K562 (cell line): ENCODE measurements around the gene AKR1D1. TPM values are rescaled to one million over a fixed set of nuclear protein-coding genes. Genes with fewer than 3 reads are reported as not detected.

ENCODE experiments used
- ATAC-seq: fragments of 200-7000 bp; cut with Tn5 transposase; 3 replicates; pipeline ENCODE4 v1.9.1; 2020; ENCODE audit warnings: moderate library complexity
- BruUV-seq: library from RNA; stranded (reverse); fragments of 400-500 nt; replicated peaks from 2 replicates; lab custom pipeline; 2021; lab: Mats Ljungman, UMichigan
- CTCF ChIA-PET: fragments of 300-600 bp; formaldehyde crosslinking; extraction: SDS; loops from one replicate; lab custom pipeline; 2021; ENCODE audit warnings: low intra/inter-chr PET ratio; lab: Yijun Ruan, JAX
- POLR2A ChIA-PET: fragments of 300-600, 350-650 bp; sonication (Branson Sonifier 250); formaldehyde crosslinking; extraction: SDS; loops from one replicate; lab custom pipeline; 2021; ENCODE audit warnings: antibody characterized with exemption, inconsistent platforms; lab: Yijun Ruan, JAX
- DNase-seq, 4 experiments: peaks; one replicate each; pipeline versions ENCODE4 v3.0.0 to v3.0.0-alpha.2; 2011 to 2018; ENCODE audit warnings: low spot score in 3 of 4, mixed read lengths in 3 of 4; ENCODE audit errors: extremely low read depth in 1 of 4
- FAIRE-seq: peaks from 2 replicates; lab custom pipeline; 2011; peaks lifted over from hg19 to GRCh38; lab: Jason Lieb, UNC
- H2AFZ ChIP-seq: 2 replicates; pipeline ENCODE4 v1.6.0; 2011; ENCODE audit warnings: low read depth, low read length, control low read depth, inconsistent platforms
- H3K27ac ChIP-seq: fragments of 200-600 bp; 3 replicates; pipeline ENCODE4 v1.8.0; 2011; ENCODE audit warnings: low read depth, mild to moderate bottlenecking, control low read depth, inconsistent platforms, low read length, moderate library complexity, mixed read lengths; ENCODE audit errors: extremely low read depth
- H3K27me3 ChIP-seq, 2 experiments: fragments of 300-600 bp in 1 of 2; 2 replicates in 1 of 2; 3 replicates in 1 of 2; pipeline versions ENCODE4 v1.6.0 to v1.8.0; 2011; ENCODE audit warnings: inconsistent platforms in 2 of 2, low read length in 2 of 2, mild to moderate bottlenecking in 1 of 2, mixed read lengths in 1 of 2, moderate library complexity in 1 of 2; ENCODE audit not compliant: control insufficient read depth in 2 of 2, insufficient read depth in 2 of 2
- H3K36me3 ChIP-seq: fragments of 300-600 bp; 3 replicates; pipeline ENCODE4 v1.8.0; 2011; ENCODE audit warnings: mild to moderate bottlenecking, low read length, inconsistent platforms; ENCODE audit not compliant: control insufficient read depth, insufficient read depth
- H3K4me1 ChIP-seq, 2 experiments: fragments of 200-600 bp in 1 of 2; replicated peaks in 1 of 2; 2 replicates in 1 of 2; 3 replicates in 1 of 2; pipeline versions ENCODE4 v1.5.1 to v1.8.0; 2011; ENCODE audit warnings: inconsistent platforms in 2 of 2, low read length in 2 of 2, mild to moderate bottlenecking in 1 of 2, mixed read lengths in 1 of 2, moderate library complexity in 1 of 2; ENCODE audit not compliant: control insufficient read depth in 2 of 2, insufficient read depth in 2 of 2
- H3K4me2 ChIP-seq: 2 replicates; pipeline ENCODE4 v1.6.1; 2011; ENCODE audit warnings: low read length, control low read depth, inconsistent platforms, mixed read lengths; ENCODE audit not compliant: insufficient read depth
- H3K4me3 ChIP-seq: fragments of 200-600 bp; sonication (generic), shearing (Covaris generic); 2 replicates; pipeline ENCODE4 v1.5.1; 2016; ENCODE audit warnings: control low read depth, inconsistent platforms
- H3K79me2 ChIP-seq: fragments of 200-600 bp; 3 replicates; pipeline ENCODE4 v1.8.0; 2011; ENCODE audit warnings: low read length, inconsistent platforms; ENCODE audit not compliant: control insufficient read depth, insufficient read depth
- H3K9ac ChIP-seq, 2 experiments: 2 replicates each; pipeline versions ENCODE4 v1.6.0 to v1.6.1; 2011; ENCODE audit warnings: low read depth in 2 of 2, low read length in 2 of 2, control low read depth in 1 of 2, inconsistent platforms in 1 of 2, mild to moderate bottlenecking in 1 of 2, mixed read lengths in 1 of 2; ENCODE audit not compliant: insufficient read depth in 1 of 2
- H3K9me1 ChIP-seq: one replicate; pipeline ENCODE4 v1.6.0; 2011; ENCODE audit warnings: inconsistent platforms, mild to moderate bottlenecking, low read length, moderate library complexity; ENCODE audit not compliant: control insufficient read depth, insufficient read depth
- H3K9me3 ChIP-seq: replicated peaks from 2 replicates; pipeline ENCODE4 v1.5.1; 2011; ENCODE audit warnings: low read depth, low read length, inconsistent platforms; ENCODE audit not compliant: control insufficient read depth, insufficient read depth
- H4K20me1 ChIP-seq: replicated peaks from 2 replicates; pipeline ENCODE4 v1.6.1; 2011; ENCODE audit warnings: low read length, inconsistent platforms, mixed read lengths; ENCODE audit not compliant: control insufficient read depth, insufficient read depth
- CAMTA2 ChIP-seq: fragments of 250-450 bp; sonication (Bioruptor Pico); conservative IDR thresholded peaks from 2 replicates; pipeline ENCODE4 v1.5.1; 2022
- CC2D1A ChIP-seq: fragments of 450-650 bp; IDR thresholded peaks from 2 replicates; pipeline ENCODE4 v1.6.1; 2017; ENCODE audit warnings: mild to moderate bottlenecking
- DNMT1 ChIP-seq: fragments of 450-650 bp; IDR thresholded peaks from 2 replicates; pipeline ENCODE4 v1.6.1; 2016; ENCODE audit warnings: antibody characterized with exemption, mild to moderate bottlenecking
- ELF1 ChIP-seq: fragments of 200-800 bp; sonication (Bioruptor generic); IDR thresholded peaks from 2 replicates; pipeline ENCODE4 v1.6.1; 2016; ENCODE audit warnings: missing genetic modification characterization, missing compliant biosample characterization
- GABPB1 ChIP-seq: sonication (generic); formaldehyde crosslinking; IDR thresholded peaks from 2 replicates; pipeline ENCODE4 v1.8.0; 2022; ENCODE audit warnings: mild to moderate bottlenecking, missing genetic modification reagents
- GATA2 ChIP-seq: sonication (generic); formaldehyde crosslinking; IDR thresholded peaks from 2 replicates; pipeline ENCODE4 v1.4.0; 2020; ENCODE audit warnings: mild to moderate bottlenecking, missing genetic modification reagents
- MAFG ChIP-seq: fragments of 450-650 bp; conservative IDR thresholded peaks from 2 replicates; pipeline ENCODE4 v1.6.1; 2016; ENCODE audit warnings: missing genetic modification characterization, missing compliant biosample characterization
- PHF8 ChIP-seq: fragments of 200-600 bp; sonication (generic); IDR thresholded peaks from 2 replicates; pipeline ENCODE4 v1.6.1; 2012; ENCODE audit warnings: mixed run types, mild to moderate bottlenecking, inconsistent platforms, low read length, moderate library complexity, borderline replicate concordance
- RBM14 ChIP-seq: fragments of 200-400 bp; formaldehyde crosslinking; IDR thresholded peaks from 2 replicates; pipeline ENCODE4 v1.6.1; 2018; ENCODE audit warnings: low read depth, mild to moderate bottlenecking, low read length, moderate library complexity, borderline replicate concordance; ENCODE audit not compliant: insufficient read depth
- SP1 ChIP-seq: sonication (generic); formaldehyde crosslinking; IDR thresholded peaks from 2 replicates; pipeline ENCODE4 v1.8.1; 2022; ENCODE audit warnings: mild to moderate bottlenecking, missing genetic modification reagents
- TRIM24 ChIP-seq, 2 experiments: fragments of 450-650 bp; IDR thresholded peaks; 2 replicates each; pipeline ENCODE4 v1.6.1; 2016
- ZNF780A ChIP-seq: fragments of 250-450 bp; sonication (Bioruptor Pico); IDR thresholded peaks from 2 replicates; pipeline ENCODE4 v1.5.0; 2021; ENCODE audit warnings: mild to moderate bottlenecking
- WGBS: fragments of 100-300 bp; shearing (Covaris generic); methylation state at CpG from one replicate; pipeline ENCODE4 v1.1.6; 2016; ENCODE audit warnings: low coverage, mixed read lengths; ENCODE audit not compliant: insufficient coverage; ENCODE audit errors: missing lambda C conversion rate; 5-methylcytosine and 5-hydroxymethylcytosine counted together
- in situ Hi-C: fragments of 300-500 bp; cut with MboI; formaldehyde crosslinking; loops from 4 replicates; pipeline ENCODE4 v1.15.0; 2018; ENCODE audit warnings: inconsistent platforms, mixed read lengths
- intact Hi-C: fragments of 100-400 bp; cut with micrococcal nuclease; formaldehyde crosslinking; loops from 2 replicates; pipeline ENCODE4 v1.14.2; 2022
- polyA plus RNA-seq, 8 experiments: library from polyadenylated mRNA; depleted of rRNA in 4 of 8; stranded (reverse) in 5 of 8; unstranded in 3 of 8; fragments of >200 nt; fragmentation: Nextera tagmentation in 2 of 8; fragmentation: Illumina TruSeq in 1 of 8; extraction: Ambion mirVana in 2 of 8; extraction: Trizol in 1 of 8; gene quantifications; 2 replicates each; pipeline versions ENCODE4 v1.2.1 to v1.2.3, GENCODE V29; 2011 to 2014; ENCODE audit warnings: inconsistent platforms in 1 of 8, missing spikeins in 1 of 8
- total RNA-seq, 7 experiments: library from RNA; depleted of rRNA in 6 of 7; stranded (reverse); fragments of >200 nt in 6 of 7; fragmentation: Illumina TruSeq in 2 of 7; extraction: Trizol in 2 of 7; gene quantifications; 2 replicates each; pipeline versions ENCODE4 v1.2.1 to v1.2.3, GENCODE V29; 2011 to 2021; ENCODE audit warnings: low replicate concordance in 1 of 7

AKR1D1 gene
- total and polyA plus RNA-seq, 9 of the 15 experiments (the other 6 are each of a cell fraction or from before 2014, with no cell fraction given), result not detected

GRCh38 chr7:138047907-138048306 lies 28.4 kb upstream of the AKR1D1 start:
- Histone ChIP-seq H3K79me2 (no peaks in the 10 kb centered on the region), H3K36me3 (no peaks in the 10 kb centered on the region), H3K4me2 (no peak overlapping the region), H3K4me1 (no peaks in the 10 kb centered on the region), H3K4me3 (no peak overlapping the region), H3K9ac (no peak overlapping the region), H3K9me3 (no peaks in the 10 kb centered on the region), H4K20me1 (no peaks in the 10 kb centered on the region), H2AFZ (no peak overlapping the region), H3K27ac (no peak overlapping the region), H3K27me3 (peaks cover 0 to 5% of the 10 kb centered on the region in 2 experiments; a peak in 2 of 5 replicates), H3K9me1 (no peaks in the 10 kb centered on the region)
- no peak for DNase-seq
- no TSS peak for BruUV-seq
- POLR2A ChIA-PET, result no interaction called here
- no peak for ATAC-seq
- TF ChIP-seq ZNF780A (CRISPR knock-in tag) (no peak), GATA2 (CRISPR knock-in tag) (no peak), ELF1 (tag) (no peak), SP1 (CRISPR knock-in tag) (no peak), DNMT1 (no peak), RBM14 (no peak), MAFG (tag) (no peak), TRIM24 (IDR thresholded peaks at IDR 0.05) (no peak), CAMTA2 (CRISPR knock-in tag) (no peak), CC2D1A (no peak), GABPB1 (no peak), PHF8 (no peak)
- 2% methylated on average over 3 of the region's 3 CpGs for WGBS
- FAIRE-seq, result no peak
- CTCF ChIA-PET, result no interaction called here
- in situ Hi-C loops, result no loop called here
- intact Hi-C loops, result no loop called here
